Measurements from ENCODE around the gene HLF.

- TF ChIP-seq POLR2A (IDR thresholded peaks at IDR 0.05; ENCODE audit: borderline replicate concordance, extremely low read depth, insufficient read depth, insufficient read length) (no peak), ATF3 (IDR thresholded peaks at IDR 0.05) (no peak), CTCF (IDR thresholded peaks at IDR 0.05 in 2 of 3, conservative IDR thresholded peaks at IDR 0.05 in 1 of 3; ENCODE audit: borderline replicate concordance in 1 of 3, insufficient read depth in 1 of 3, low read depth in 2 of 3, low read length in 2 of 3) (no peak), CBX3 (IDR thresholded peaks at IDR 0.05; ENCODE audit: low read depth) (no peak), POLR2AphosphoS5 (IDR thresholded peaks at IDR 0.05; ENCODE audit: low read depth, low read length) (no peak), SP1 (IDR thresholded peaks at IDR 0.05; ENCODE audit: low read depth) (no peak), YY1 (IDR thresholded peaks at IDR 0.05; ENCODE audit: extremely low read depth, insufficient replicate concordance, low read depth, low read length) (no peak), EZH2 (IDR thresholded peaks at IDR 0.05) (no peak)
- TF ChIP-seq, protein P1, sequence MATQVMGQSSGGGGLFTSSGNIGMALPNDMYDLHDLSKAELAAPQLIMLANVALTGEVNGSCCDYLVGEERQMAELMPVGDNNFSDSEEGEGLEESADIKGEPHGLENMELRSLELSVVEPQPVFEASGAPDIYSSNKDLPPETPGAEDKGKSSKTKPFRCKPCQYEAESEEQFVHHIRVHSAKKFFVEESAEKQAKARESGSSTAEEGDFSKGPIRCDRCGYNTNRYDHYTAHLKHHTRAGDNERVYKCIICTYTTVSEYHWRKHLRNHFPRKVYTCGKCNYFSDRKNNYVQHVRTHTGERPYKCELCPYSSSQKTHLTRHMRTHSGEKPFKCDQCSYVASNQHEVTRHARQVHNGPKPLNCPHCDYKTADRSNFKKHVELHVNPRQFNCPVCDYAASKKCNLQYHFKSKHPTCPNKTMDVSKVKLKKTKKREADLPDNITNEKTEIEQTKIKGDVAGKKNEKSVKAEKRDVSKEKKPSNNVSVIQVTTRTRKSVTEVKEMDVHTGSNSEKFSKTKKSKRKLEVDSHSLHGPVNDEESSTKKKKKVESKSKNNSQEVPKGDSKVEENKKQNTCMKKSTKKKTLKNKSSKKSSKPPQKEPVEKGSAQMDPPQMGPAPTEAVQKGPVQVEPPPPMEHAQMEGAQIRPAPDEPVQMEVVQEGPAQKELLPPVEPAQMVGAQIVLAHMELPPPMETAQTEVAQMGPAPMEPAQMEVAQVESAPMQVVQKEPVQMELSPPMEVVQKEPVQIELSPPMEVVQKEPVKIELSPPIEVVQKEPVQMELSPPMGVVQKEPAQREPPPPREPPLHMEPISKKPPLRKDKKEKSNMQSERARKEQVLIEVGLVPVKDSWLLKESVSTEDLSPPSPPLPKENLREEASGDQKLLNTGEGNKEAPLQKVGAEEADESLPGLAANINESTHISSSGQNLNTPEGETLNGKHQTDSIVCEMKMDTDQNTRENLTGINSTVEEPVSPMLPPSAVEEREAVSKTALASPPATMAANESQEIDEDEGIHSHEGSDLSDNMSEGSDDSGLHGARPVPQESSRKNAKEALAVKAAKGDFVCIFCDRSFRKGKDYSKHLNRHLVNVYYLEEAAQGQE (IDR thresholded peaks at IDR 0.05; ENCODE audit: low read depth): no peak
These were observed 18.8 kb upstream of the HLF start for GRCh38 chr17:55245986-55246385.

Data from HCT116 (cell line).